ENCODE data around the gene CAMTA1.

GRCh38 chr1:7235871-7236517 is 450.7 kb downstream of the CAMTA1 start:
- no peak for TF ChIP-seq CTCF (IDR thresholded peaks at IDR 0.05; ENCODE audit: borderline replicate concordance, extremely low read depth, low read length, poor library complexity, severe bottlenecking)
- TF ChIP-seq EZH2 (IDR thresholded peaks at IDR 0.05; ENCODE audit: borderline replicate concordance, low read depth, low read length, severe bottlenecking): no peak

All from DND-41 (cell line).